Activated effector memory CD4-positive, alpha-beta T cell treated with anti-CD3 and anti-CD28 coated beads, Interleukin-2, amount 50 U/mL, for 16 hours (primary cell): Measurements from ENCODE around the gene SLAMF1.
A peak's percentile ranks its signal among the peaks of the same experiment; 100 is the strongest.

Source experiments
- DNase-seq: peaks from one replicate; pipeline ENCODE4 v3.0.0-alpha.2; 2020

The SLAMF1 gene

DNA sequence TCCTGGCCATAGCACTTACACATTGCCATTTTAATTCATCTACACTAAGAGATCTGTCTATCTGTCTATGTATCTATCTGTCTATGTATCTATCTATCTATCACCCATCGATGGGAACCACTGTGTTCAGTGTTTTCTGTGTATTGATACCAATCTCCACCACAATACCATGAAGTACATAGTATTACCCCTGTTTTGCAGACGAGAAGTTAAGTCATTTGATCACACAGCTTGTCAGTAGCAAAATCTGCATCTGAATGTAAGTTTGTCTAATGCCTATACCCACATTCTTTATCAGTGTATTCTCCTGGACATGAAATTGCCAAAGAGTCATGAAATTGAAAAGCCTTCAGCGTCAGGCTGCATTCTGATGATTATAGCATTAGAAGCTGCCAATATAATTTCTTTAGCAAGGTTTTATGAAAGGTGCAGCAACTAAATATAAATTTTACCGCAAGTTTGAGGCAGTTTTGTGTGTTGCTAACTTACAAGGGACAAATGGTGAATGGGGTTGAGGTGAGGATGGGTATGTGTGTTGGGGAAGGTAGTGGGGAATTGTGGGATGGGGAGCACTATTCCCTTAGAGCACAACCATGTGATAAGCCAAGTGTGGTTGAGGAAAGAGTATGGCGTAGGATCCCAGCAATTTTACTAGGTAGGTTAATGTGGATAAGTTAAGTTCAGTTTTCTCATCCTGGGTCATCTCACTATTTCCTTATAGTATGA is 24.2 kb downstream of the SLAMF1 start:
- DNase-seq = no peak

DNA sequence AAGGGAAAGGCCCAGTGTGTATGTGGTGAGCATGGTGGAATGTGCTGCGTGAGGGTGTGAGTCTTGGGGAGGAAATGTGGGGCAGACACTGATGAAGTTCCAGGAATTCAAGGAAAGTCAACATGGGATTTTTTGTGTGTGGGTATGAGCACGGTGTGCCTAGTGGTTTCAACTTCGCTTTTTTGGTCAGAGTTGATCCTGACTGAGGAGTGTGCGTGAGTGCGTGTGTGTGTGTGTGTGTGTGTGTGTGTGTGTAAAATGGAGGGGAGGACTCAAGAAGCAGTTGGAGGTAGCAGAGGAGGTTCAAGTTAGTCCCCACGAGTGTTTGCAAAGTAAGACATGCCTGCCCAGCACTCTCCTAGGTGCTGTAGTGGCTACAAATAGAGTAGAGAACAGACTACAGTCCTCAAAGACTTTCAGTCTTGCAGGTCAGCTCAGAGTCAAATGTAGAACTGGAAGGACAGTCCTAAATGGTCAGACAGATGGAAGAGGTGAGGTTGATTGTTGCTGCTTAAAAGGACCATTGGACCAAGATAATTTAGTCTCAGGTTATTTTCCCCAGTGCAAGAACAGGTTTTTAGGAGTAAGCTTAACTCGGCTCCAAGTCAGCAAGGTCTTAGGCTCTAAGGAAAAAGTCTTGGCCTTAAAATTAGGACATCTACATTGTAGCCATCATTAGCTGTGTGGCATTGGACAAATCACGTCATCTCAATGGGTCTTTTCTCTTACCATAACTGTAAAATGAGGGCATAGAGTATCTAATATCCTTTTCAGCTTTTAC is 25.0 kb downstream of the SLAMF1 start:
- DNase-seq = no peak

DNA sequence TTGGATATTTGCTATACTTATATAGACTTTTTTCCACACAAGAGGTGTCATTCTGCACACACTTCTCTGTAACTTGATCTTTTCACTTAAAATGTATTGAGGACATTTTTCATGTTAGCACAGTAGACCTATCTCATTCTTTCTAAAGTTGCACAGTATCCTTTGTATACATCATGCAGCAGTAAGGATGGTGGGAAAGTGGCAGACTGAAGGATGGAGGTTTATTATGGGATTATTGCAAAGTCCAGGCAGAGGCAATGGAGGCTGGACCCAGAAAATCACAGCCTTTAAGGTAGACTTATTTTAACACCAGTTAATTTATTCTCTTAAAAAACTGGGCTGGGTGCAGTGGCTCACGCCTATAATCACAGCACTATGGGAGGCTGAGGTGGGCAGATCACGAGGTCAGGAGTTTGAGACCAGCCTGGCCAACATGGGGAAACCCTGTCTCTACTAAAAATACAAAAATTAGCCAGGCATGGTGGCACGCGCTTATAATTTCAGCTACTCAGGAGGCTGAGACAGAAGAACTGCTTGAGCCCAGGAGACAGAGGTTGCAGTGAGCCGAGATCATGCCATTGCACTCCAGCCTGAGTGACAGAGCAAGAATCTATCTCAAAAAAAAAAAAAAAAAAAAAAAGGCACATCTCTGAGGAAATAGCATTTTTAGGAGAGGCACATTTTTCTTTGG is 25.8 kb downstream of the SLAMF1 start:
- DNase-seq = no peak

DNA sequence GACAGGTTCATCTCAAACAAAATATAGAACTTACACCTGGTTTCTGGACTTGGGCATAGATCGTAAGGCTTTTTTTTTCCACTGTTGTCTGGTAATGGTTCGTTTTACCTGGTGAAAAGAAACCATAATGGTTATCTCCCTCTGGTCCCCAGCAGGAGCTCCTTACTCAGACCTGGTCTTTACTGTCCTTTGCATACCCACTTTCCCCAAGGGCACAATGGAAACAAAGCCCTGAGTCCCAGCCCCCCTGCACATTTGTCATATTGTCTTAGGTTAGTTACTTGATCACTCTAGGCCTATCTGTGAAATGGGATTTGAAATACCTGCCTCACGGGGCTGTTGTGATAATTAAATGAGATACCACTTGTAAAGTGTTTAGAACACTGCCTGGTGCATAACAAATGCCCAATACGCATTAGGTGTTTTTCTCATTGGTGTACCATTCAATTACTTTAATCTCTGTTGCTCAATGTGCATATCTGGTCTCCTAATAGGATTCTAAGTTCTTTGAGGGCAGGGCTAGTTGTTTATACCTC is 27.0 kb downstream of the SLAMF1 start:
- no peak for DNase-seq

DNA sequence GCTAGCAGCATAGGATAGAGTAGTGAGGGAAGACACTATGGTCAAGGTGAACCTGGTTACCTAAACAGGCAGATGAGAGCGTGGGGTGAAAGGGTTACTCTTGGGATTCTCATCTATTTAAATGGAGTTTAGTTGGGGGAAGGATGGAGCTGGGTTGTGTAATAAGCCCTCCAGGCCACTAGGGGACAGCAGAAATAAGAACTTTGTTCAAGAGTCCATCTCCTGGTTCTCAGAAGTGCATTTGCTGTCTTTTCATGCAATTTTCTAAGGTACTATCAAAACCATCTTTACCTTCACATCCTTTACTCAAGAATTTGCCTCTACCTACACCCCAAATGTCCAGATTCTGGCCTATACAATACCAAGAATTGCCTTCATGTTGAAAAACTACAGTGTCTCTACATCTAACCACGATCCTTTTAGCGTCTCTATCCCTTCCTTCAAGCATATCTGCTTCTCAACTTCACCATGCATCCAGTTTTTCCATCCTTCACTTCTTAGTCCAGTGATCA is 28.0 kb downstream of the SLAMF1 start:
- DNase-seq = peak; percentile 73

DNA sequence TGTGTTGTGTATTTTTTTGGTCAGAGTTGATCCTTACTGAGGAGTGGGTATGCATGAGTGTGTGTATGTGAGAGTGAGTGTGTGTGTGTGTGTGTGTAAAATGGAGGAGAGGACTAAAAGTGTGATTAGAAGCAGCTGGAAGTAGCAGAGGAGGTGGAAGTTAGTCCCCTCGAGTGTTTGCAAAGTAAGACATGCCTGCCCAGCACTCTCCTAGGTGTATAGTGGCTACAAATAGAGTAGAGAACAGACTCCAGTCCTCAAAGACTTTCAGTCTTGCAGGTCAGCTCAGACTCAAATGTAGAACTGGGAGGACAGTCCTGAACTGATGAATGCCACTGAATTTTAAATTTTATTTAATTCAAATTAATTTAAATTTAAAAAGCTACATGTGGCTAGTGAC is 28.5 kb downstream of the SLAMF1 start:
- no peak for DNase-seq

DNA sequence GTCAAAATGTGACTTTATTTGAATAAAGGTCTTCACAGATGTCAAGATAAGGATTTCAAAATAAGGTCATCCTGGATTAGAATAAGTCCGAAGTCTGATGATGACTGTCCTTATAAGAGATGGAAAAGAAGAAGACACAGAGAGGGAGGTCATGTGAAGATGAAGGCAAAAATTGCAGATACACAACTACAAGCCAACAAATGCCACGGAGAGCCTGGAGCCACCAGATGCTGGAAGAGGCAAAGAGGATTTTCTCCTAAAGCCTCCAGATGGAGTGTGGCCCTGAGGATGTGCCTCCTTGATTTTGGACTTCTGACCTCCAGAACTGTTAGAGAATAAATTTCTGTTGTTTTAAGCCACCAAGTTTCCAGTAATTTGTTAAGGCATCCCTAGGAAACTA is 31.2 kb downstream of the SLAMF1 start:
- DNase-seq = no peak

DNA sequence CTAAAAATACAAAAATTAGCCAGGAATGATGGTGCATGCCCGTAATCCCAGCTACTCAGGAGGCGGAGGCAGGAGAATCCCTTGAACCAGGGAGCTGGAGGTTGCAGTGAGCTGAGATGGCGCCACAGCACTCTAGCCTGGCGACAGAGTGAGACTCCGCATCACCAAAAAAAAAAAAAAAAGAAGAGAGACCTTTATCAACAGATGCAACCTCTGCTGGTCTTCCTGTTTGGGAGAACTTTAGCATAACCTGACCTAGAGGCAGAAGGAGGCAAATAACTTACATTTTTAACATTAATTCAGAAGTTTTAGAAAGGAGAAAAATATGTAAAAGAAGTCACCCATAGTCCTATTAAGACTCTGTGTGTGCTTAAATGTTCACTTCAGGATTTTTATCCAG is 32.4 kb downstream of the SLAMF1 start:
- DNase-seq = no peak

DNA sequence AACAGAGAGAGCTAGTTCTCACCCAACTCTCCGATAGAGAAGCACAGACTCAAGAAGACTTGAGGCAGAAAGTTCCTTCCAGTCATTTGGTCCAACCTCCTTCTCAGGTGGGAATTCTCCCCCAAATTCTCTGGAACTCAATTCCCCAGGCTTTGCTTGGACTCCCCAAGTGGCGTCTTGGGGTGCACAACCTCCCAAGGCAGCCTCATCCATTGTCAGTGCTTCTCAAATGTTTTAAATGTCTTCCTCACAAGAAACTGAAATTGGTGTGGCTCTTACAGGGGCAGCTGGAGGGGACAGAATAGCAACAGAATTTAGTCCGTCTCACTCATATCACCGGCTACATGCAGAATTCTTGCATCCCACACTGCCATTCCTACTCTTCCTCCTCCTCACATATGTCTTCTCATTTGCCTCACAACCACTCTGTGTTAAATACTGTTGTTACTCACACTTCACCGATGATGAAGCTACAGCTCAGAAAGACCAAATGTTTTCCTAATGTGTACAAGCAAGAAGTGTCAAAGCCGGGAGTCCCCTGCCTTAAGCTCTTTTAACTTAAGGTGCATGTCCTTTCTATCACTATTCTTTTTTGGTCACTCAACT is 34.1 kb downstream of the SLAMF1 start:
- DNase-seq = no peak

DNA sequence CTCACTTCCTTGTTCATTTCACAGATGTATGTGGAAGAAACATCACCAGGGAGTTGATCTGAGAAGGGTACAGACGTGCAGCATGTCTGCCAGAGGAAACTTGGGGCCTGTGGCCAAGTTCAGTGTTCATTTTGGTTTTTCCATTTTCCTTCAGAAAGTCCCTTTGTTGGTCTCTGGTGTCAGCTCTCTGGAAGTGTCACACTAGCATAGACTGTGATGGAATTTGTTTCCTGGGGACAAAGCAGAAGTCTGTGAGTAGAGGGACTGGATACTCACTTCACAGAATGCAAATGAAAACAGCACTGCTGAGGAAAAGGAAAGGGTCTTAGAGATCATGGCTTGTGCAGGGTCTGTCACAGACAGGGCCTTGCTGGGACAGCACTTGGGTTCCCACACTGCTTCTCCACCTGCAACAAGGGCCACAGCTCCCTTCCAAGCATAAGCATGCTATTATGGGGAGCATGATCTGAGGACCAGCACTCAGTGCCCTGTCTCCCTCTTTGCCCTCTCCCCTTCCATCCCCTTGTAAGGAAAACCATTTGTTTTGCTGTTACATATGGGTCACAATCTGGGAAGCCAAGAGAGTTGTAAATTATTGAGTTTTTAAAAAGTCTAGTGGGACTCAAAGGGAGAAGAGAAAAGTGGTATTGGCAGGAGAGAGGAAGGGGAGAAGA is 36.1 kb downstream of the SLAMF1 start:
- DNase-seq = no peak

DNA sequence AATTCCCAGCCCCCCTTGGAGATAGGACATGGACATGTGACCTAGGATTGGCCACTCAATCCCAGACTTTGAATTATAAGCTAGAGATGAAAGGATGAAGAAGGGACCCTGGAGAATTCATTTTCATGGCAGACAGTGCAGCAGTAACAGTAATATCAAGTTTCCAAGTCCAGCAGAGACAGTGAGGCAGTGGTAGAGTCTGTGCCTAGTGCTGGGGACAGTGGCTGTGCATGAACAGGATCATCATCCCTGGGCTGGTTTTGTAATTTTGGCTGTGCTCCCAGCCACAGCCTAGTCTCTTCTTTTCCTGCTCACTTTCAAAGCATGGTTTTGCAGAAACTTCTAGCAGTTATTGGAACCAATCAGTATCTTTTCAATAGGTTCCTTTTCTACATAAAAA is 37.9 kb downstream of the SLAMF1 start:
- DNase-seq = no peak

DNA sequence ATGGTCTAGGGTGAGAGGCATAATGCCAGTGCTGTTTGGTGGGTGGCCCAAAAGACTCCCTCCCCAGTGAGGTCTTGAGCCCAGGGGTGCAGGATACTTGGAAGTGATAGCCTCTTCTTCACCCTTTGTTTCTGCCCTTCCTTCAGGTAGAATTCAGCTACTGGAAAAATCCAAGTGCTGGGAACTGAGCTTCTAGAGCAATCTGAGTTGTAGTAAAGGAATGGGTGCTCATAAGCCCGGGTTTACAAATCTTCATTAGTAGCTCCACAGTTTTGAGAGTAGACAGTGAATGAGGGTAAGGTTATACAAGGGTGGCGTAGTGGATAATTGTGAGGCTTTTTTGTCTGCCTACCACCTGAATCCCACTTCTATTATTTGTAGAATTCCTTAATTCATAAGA is 38.3 kb downstream of the SLAMF1 start:
- no peak for DNase-seq

DNA sequence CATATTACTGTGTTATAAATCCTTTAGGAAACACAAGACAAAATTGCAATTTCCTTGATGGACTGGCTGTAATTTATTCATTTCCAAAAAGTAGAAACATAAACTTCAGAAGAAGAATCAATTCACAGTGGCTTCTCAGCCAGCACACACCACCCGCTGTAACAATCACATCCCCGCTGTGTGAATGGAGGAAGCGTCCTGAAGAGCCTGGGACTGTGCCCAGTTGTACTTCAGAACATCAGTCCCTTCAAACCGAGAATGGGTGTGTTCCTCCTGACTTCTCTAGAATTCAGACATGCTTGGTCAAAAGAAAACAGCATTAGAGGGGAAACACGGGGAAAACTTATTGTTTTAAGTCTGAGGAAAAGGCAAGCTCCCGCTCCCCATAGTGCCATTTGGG is 38.8 kb downstream of the SLAMF1 start:
- DNase-seq = no peak

DNA sequence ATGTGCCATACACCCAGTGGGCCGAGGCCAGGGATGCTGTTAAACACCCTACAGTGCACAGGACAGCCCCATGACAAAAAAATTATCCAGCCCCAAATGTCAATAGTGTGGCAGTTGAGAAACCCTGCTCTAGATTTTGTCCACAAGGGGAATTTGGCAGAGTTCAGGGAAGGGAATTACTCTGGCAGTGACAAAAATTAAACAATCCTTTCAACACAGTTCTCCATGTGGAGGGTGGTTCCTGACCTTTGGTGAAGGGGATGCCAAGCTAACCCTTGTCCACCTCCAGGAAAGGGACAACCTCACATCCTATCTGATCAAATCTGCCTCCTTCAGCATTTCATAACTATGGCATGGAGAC is 39.2 kb downstream of the SLAMF1 start:
- DNase-seq = no peak

DNA sequence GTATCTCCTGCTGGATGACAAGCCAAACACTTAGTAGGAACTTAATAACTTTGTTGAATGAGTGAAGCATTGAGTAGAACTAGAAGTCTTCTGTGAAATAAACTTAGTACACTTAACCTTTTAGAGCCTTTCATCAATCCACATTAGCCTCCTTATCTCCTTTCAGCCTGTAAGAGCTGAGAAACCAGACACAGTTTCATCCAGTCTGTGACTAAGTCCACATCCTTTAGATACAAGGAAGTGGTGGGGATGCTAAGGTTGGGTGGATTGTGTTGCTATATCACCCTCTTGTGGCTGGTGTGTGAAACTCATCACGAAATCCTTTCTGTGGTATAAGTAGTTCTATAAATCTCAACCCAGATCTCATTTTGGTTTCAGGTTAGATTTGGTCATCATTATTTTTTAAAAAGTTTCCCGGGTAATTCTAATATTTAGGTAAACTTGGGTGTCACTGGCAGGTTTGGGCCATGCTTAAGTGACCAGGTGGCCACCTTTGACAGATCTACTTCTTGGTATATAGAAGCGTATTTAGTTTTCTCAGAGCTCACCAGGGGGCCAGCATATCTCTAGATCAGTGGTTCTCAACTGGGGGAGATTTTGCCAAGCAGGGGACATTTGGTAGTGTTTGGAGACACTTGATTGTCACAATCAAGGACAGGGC is 39.7 kb downstream of the SLAMF1 start:
- peak; percentile 77 for DNase-seq

DNA sequence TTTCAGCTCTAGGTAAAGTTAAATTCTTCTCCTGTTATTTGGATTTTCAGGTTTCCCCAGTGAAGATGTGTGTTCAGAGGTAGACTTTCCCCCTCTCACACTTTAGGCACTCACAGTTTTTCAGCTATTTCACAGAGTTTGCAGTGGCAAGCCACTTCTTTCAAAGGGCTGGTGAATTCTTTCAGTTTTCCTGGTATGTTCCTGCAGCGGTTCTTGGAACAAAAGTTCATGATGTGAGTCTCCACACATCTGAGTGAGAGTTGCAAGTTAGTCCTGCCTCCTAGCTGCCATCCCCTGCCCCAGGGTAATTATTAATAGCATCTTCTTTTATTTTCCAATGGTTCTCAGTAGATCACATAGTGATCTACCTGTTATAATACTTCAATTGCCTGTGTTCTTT is 40.2 kb downstream of the SLAMF1 start:
- DNase-seq = no peak

DNA sequence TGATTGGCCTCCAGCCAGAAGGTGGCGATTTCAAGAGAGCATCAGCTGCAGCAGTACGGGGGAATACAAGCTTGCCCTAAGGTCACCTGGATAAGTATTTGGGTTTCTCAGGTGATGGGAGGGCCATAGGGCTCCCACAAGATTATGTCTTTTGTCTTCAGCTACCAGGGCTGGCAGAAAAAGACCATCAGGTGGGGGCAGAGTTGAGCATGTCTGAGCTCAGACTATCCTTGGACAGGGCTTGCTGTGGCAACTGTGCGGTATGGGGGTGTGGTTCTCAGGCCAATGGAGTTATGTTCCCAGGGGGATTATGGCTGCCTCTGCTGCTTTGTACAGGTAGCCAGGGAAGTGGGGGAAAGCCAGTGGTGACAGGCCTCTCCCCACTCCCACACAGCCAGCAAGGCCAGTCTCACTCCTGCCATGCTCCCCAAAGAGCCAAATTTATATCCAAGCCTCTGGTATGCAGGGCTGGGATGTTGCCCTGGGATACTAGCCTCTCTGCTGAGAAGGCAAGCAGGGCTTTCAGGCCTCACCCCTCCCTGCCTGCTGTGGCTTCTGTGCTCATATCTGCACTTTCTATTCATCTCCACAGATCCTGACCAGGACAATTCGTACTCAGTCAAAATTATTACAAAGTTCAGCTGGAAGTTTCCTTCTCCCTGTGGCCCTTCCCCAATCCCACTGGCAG is 40.9 kb downstream of the SLAMF1 start:
- DNase-seq = no peak

DNA sequence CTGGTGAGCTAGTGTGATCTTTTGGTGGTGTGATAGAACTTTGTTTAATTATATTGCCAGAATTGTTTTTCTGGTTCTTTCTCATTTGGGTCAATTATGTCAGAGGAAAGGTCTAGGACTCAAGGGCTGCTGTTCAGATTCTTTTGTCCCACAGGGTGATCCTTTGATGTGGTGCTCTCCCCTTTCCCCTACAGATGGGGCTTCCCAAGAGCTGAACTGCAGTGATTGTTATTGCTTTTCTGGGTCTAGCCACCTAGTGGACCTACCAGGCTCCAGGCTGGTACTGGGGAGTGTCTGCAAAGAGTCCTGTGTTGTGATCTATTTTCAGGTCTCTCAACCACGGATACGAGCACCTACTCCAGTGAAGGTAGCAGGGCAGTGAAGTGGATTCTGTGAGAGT is 41.6 kb downstream of the SLAMF1 start:
- DNase-seq = no peak

DNA sequence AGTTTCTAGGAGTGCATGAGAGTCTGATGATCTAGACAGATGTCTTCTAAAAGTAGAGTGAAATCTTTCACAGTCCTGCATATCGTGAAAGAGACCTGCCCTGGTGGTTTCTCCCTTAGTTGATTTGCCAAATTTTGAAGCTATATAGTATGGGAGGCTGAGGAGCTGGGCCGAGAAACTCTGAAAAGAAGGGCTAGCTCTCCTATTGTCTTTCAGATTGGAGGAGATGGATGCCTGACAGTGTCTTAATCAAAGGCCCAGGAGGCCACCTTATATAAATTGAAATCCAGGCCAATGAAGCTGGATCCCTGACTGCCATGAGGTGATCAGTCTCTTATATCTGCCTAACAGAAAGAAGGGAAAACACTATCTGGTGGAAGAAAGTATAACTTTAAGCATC is 49.1 kb downstream of the SLAMF1 start:
- DNase-seq = no peak

DNA sequence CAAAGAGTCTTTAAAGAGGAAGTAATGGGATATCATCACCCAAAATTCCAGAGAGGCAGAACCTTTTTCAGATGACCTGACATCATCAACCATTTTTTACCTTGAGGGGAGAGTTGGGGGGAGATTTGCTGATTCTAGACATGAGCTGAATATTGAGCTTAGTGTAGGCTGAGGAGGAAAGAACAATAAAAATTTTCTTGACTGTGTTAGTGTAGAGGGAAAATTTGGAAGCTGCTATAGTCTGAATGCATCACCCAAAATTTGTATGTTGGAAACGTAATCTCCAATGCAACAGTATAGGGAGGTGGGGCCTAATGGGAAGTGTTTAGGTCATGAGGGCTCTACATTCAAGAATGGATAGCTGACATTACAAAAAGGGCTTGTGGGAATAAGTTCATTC is 49.8 kb downstream of the SLAMF1 start:
- no peak for DNase-seq

DNA sequence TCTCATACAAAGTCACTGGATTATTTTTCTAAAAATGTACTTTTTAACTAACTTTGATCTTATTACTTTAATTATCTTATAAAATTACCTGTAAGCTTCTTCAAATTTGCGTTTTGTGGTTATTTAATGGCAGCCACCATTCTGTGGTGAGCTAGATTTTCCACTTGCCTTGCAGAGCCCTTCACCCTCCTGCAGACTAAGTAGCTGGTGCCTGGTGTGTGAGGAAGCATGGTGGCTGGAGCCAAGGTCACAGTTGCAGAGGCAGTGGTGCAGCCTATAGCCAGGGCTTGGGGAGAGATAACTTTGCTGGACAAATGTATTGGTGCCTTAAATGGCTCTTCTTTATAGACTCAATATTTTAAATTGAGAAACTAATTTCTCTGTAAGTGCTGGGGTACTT is 56.4 kb downstream of the SLAMF1 start:
- no peak for DNase-seq
